ENCODE data around the gene SOWAHC. TPM values are rescaled to one million over a fixed set of nuclear protein-coding genes. Genes with fewer than 3 reads are reported as not detected.
"Not testable (repeated sequence)": the region's sequence is repeated elsewhere in the genome, so short reads cannot be mapped to it uniquely, and the experiment has no call there.

SOWAHC gene, protein sequence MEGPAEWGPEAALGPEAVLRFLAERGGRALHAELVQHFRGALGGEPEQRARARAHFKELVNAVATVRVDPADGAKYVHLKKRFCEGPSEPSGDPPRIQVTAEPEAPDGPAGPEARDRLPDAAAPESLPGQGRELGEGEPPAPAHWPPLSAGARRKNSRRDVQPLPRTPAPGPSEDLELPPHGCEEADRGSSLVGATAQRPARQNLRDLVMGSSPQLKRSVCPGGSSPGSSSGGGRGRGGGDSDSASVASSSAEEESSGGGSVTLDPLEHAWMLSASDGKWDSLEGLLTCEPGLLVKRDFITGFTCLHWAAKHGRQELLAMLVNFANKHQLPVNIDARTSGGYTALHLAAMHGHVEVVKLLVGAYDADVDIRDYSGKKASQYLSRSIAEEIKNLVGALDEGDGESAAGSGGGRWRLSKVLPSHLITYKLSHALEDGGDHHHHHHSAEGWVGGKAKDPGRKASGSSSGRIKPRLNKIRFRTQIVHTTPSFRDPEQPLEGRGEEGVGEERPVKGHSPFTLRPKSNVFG
- total RNA-seq (2014; rRNA removed; shearing (Covaris generic)), result 6.8 and 7.2 TPM in 2 replicates

DNA sequence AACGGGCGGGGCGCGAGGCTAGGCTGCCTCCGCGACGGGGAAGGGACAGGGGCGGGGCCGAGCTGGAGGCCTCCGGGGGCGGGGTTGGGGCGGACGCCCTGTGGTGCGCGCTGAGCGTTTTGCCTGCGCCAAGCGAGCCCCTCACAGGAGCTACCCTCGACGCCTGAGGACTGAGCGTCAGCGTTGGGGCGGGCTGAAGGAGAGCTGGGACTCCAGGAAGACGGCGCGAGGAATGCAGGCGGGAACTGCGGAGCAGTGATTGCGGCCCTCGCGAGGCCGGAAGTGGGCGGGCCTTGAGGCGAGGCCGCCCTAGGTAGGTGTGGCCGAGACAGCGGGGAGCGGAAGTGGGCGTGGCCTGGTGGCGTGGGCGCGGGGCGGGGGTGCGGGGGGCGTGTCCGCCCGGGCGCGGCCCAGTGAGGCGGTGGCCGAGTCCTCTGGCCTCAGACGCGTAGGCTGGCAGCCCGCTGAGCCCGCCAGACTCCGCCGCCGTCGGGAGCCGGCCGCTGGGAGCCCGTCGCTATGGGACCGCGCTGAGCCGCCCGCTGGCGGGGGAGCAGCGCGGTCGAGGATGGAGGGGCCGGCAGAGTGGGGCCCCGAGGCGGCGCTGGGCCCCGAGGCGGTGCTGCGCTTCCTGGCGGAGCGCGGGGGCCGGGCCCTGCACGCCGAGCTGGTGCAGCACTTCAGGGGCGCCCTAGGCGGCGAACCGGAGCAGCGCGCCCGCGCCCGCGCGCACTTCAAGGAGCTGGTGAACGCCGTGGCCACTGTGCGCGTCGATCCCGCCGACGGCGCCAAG, at the start of gene SOWAHC, which contains the start of gene SEPTIN10:
TSS of gene SOWAHC (plus strand) at position 443 of the 793 bp plus-strand sequence. CDS start at position 569, 126 bp downstream.
TSS of gene SEPTIN10 (minus strand) at position 45 of the 793 bp plus-strand sequence. CDS start 139 bp downstream, outside the sequence.
- DNase-seq (ENCODE audit: low read depth), result peak; percentile 99

DNA sequence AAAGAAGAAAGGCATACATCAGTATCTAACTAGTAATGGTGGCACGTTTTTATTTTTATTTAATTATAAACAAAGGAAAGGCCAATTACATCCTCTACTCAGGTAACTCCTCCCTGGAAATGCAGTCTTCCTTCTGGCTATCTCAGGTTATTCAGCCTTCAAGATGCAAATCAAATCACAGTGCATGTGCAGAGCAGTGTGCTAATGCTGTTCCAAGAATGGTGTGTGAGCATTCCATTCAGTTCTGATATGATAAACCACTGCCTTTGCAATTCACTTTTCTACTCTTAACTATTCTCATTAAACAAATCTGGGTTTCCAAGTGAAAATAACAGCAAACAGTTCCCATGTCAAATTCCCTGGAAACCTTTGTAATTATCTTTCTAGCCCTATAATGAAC, 38.8 kb upstream of the SOWAHC start:
- DNase-seq (ENCODE audit: low read depth), result no peak

DNA sequence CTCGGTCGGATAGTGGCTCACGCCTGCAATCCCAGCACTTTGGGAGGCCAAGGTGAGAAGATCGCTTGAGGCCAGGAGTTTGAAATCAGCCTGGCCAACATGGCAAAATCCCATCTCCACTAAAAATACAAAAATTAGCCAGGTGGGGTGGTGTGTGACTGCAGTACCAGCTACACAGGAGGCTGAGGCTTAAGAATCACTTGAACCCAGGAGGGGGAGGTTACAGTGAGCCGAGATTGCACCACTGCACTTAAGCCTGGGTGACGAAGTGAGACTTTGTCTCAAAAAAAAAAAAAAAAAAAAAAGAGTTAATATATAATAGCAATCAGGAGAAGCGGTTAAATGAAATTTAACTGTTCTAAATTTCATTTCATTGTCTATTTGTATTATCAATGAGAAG, 36.5 kb upstream of the SOWAHC start:
- DNase-seq (ENCODE audit: low read depth), result not testable (repeated sequence)

DNA sequence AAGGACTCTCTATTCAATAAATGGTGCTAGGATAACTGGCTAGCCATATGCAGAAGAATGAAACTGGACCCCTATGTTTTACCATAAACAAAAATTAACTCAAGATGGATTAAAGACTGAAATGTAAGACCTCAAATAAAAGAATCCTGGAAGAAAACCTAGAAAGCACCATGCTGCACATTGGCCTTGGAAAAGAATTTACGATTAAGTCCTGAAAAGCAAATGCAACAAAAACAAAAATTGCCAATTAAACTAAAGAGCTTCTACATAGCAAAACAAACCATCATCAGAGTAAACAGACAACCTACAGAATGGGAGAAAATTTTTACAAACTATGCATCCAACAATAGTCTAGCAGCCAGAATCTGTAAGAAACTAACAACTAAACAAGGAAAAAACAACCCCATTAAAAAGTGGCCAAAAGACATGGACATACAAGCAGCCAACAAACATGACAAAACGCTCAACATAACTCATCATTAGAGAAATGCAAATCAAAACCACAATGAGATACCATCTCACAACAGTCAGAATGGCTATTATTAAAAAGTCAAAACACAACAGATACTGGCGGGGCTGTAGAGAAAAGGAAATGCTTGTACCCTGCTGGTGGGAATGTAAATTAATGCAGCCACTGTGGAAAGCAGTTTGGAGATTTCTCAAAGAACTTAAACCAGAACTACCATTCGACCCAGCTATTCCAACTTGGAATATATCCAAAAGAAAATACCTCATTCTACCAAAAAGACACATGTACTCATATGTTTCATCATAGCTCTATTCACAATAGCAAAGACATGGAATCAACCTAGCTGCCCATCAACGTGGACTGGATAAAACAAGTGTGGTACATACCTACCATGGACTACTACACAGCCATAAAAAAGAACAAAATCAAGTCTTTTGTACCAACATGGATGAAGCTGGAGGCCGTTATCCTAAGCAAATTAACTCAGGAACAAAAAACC, 31.0 kb upstream of the SOWAHC start:
- peak; percentile 14 for DNase-seq (ENCODE audit: low read depth)

DNA sequence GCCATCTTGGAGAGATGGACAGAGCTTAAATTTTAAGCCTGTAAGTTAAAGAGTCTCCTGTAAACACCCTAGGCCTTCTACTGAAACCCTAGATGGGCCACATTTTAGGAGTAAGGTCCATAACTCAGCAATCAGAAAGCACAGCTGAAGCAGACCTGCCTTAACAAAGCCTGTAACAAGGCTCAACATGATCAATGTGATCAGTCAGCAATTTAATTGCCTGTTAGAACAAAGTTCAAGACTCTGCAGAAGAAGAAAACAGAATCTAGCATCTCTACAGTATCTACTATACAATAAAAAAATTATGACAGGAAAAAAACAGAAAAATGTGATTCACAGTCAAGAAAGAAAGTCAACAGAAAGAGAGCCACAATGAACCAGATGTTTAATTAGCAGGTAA, 27.5 kb upstream of the SOWAHC start:
- no peak for DNase-seq (ENCODE audit: low read depth)

DNA sequence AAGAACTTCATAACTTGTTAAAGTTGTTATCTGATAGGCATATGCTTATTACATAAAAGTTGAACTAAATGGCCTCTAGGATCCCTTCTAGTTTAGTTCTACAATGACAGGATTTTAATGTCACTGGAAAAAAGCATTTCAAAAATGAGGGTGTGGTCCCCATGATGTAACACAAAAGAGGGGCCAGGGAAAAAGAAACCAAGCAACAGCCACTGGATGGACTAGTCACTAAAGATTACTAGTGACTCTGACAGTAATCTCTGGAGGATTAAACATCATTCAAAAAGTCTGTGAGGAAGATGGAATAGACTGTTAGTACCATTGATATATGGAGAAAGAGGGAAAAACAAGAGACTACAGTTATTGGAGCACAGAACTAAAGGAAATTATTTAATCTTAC, 23.0 kb upstream of the SOWAHC start:
- DNase-seq (ENCODE audit: low read depth), result no peak

DNA sequence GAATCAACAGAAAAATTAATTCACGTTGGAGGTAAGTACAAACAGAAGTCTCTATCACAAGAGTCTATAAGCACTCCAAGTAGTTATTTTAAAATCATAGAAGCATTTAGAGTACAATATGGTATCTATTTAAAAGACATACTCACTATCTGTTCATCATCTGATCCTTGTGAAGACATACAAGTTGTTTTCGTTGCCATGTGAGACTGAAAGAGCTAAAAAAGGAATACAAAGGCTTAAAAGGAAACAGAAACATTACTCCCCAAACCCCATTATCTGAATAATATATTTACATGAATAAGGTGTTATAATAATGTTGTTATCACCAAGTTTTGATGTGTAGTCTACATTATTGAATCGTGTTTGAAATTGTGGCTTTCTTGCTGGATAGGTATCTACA, 21.3 kb upstream of the SOWAHC start:
- no peak for DNase-seq (ENCODE audit: low read depth)

DNA sequence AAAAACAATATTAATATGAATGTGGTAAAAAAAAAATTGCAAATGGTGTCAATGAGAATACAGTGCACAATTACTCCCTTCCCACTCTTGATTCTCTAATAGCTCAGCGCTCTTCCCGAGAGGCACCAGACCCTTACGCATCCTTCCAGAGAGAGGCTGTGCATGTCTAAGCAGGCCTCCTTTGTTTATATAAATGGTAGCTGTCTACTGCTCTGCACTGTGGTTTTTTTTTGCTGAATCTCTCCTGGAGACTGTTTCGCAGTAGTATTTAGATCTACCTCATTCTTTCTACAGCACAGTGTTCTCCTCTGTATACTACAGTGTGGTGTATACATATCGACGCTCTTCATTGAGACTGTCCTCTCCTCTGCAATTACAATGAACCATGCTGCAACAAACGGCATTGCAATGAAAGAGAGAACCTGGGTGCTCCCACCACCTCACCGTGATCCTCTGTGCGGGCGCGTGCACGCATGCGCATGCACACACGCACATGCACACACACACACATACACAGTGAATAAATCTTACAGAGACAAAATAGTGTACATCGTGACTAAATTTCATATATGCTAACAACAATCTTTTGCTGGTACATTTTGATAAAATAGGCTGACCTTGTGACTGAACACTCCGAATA, 19.8 kb upstream of the SOWAHC start:
- DNase-seq (ENCODE audit: low read depth), result no peak

DNA sequence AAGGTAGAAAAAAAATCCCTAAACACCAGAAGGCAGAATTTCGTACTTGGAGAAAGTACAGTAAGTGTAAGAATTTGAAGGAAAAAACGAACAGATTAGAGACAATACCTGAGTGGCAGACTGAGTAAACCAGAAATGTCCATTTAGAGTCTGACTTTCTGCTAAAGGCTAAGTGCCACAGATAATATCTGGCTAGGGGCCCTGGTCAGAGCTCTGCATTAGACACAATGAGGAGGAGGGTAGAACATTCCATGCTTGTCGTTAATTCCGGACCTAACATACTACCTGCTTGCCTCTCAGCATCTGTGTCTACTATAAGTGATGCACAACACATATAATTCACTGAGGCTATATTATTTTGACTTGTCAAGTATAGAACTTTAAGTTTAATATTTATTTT, 18.5 kb upstream of the SOWAHC start:
- DNase-seq (ENCODE audit: low read depth), result no peak

DNA sequence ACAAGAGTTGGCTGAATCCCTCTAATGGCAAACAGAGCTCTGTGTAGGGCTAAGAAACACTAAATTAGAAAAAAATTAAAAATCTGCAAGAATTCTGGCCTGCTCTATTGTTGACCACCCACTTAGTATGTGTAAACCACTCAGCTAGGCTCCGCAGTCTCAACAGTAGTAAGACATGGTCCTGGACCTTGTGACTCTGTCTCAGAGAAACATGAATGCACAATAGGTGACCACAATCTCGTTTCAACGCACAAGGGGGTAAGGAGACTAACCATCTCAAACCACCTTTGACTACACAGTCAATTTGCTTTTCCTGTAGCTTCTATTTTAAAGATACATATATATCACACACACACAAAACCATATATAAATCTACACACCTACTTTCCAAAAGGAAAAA, 16.9 kb upstream of the SOWAHC start:
- no peak for DNase-seq (ENCODE audit: low read depth)

DNA sequence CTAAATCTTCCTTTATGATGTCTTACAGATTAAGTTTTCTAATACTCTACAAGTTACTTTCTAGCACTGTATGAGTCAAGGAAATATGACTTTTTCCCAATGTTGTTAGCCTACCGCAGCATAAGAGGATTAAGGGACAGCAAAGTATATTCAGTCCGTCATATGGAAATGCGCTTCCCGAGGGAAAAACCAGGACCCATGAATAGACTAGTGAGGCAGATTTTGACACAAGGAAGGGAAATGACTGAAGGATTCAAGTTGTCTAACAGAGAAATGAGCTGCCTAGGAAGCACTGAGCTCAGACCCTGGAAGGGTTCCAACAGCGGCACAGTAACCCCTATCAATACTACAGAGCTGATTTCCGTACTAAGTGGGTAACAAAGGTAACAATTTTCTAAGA, 12.4 kb upstream of the SOWAHC start:
- no peak for DNase-seq (ENCODE audit: low read depth)

DNA sequence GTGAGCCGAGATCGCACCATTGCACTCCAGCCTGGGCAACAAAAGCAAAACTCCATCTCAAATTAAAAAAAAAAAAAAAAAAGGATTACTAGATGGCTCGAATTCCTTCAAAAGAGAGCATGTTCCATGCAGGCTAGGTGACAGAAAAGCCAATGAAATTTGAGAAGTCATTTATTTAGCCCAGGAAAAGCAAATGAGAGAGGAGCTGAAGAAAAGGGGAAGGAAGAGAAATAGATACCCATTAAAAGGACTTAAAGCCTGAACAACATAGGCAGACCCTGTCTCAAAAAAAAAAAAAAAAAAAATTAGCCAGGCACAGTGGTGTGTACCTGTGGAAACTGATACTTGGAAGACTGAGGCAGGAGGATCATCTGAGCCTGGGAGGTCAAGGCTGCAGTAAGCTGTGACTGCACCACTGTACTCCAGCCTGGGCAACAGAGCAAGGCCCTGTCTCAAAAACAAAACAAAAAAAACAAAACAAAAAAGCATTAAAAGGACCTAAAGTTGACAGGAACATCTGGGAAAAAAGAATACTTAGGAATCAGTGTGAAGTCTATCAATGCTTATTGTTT, 11.5 kb upstream of the SOWAHC start:
- DNase-seq (ENCODE audit: low read depth), result no peak

DNA sequence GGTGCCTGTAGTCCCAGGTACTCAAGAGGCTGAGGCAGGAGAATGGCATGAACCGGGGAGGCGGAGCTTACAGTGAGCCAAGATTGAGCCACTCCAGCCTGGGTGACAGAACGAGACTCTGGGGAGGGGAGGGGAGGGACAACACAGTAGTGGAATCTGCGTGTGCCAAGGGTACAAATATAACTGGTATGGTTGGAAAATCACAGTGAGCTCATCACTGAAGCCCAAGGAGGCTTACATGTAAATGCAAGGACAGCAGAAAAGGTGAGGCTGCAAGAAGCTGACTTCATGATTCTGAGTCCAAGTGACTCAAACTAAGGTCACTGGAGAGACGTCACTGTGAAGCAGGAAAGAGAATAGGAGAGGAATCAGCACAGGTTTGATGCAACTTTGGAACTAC, 9.6 kb upstream of the SOWAHC start:
- peak; percentile 46 for DNase-seq (ENCODE audit: low read depth)

DNA sequence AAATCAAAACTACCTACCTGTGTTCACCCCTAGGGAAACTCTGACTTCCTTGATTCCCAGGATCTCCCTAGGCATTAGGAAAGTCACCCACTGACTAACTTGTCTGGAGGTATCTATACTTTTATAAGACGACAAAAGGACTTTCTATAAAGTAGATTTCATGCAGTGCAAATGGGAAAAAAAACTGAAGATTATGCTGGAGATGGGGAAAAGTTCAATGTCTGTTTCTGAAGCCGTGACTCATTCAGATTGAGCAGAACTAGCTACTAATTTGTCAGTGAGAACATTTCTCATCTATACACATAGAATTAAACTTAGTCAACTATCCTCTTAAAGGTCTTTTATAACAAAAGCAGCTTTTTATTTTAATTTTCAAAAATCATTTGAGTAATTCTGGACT, 6.4 kb upstream of the SOWAHC start:
- peak; percentile 18 for DNase-seq (ENCODE audit: low read depth)

DNA sequence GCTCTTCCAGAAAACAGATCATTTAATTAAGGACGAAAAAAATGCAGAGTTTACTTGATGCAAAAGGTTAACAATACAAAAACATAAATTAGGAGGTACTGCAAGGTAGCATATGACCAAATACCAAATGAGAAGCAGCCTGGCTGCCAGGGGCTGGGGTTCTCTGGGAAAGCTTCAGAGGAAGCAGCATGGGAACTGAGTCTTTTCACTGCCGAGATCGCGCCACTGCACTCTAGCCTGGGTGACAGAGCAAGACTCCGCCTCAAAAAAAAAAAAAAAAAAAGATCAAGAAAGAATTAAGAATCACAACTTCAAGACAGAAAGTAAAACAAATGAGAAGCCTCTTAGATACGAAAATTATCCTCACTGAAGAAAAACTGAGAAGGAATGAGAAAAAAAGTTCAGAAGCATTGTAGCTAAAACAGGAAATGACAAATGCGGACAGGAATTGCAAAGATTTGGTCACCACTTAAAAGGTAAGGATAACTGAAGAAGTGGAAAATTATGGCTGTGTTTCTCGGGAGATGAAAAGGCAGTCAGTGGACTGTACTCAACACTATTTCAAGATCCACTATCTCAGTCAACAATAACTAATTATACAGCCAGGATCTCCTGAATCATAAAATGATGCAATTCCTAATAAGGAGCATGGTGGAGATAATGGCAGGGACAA, 4.7 kb upstream of the SOWAHC start:
- peak; percentile 59 for DNase-seq (ENCODE audit: low read depth)

DNA sequence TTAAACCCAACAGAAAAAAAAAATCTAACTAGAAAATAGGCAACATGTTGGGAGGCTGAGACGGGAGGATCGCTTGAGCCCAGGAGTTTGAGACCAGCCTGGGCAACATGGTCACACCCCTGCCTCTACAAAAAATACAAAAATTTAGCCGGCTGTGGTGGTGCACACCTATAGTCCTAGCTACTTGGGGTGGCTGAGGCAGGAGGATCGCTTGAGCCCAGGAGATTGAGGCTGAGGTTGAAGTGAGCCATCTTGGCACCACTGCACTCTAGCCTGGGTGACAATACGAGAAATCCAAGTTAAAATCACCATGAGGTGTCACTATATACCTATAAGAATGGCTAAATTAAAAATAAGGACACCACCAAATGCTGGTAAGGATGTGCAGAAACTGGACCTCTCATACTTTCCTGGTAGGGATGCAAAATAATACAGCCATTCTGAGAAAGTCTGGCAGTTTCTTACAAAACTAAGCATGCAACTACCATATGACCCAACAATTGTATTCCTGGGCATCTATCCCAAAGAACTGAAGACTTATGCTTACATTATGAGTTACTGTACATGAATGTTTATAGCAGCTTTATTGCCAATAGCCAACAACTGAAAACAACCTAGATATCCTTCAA, 2.6 kb upstream of the SOWAHC start:
- DNase-seq (ENCODE audit: low read depth), result peak; percentile 42

DNA sequence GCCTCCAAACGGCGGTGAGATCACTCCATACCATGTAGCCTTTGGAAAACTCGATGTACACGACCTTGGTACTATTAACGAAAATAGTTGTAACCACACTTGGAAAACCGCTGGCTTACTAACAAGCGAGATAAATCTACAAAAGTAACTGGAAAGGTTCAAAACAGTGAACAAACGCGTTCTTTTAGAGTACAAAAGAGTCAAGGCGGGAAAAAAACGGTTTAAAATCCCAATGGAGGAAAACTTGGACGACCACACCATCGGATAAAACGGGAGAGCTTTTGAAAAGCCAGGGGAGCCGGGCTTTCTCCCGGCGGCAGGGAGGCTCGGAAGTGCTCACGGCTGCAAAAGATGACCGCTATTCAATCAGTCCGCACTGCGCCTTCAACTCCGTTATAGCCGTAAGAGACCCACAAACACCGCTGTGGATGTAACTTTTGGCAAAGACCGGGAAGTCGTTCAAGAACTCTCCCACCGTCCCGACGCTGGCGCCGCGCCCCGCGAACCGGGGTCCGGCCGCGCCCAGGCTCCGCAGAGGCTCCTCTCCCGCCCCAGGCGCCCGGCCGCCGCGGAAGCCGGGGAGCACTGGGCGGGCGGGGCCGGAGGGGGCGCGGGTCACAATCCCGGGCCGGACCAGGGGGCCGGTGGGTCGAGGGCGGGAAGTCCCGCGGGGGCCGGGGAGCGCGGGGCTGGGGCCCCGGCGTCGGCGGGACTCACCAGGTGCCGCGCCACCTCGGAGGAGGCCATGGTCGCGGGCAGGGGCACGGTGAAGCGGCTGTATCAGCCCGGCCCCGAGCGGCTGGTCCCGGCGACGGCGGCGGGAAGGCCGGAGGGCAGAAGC, 863 bp upstream of the SOWAHC start:
- peak; percentile 74 for DNase-seq (ENCODE audit: low read depth)
